GM18907 (cell line): ENCODE results near the gene CLNK.

ENCODE experiments used
- ATAC-seq: cut with Tn5 transposase; IDR thresholded peaks from one replicate; pipeline ENCODE4 v1.9.1; 2021; ENCODE audit warnings: mild to moderate bottlenecking, moderate library complexity; ENCODE audit not compliant: unreplicated experiment

CLNK gene

GRCh38 chr4:10701702-10702460 lies 17.3 kb upstream of the CLNK start:
- no peak for ATAC-seq

- no peak for ATAC-seq
These were observed 16.6 kb upstream of the CLNK start for GRCh38 chr4:10701161-10701560.

- ATAC-seq, result no peak
These were observed 13.6 kb upstream of the CLNK start for GRCh38 chr4:10698172-10698571.

- no peak for ATAC-seq
These were observed 12.5 kb upstream of the CLNK start for GRCh38 chr4:10697086-10697485.

GRCh38 chr4:10696253-10696652 lies 11.7 kb upstream of the CLNK start:
- ATAC-seq, result no peak

- ATAC-seq, result no peak
These were observed 10.3 kb upstream of the CLNK start for GRCh38 chr4:10694828-10695209.

- ATAC-seq, result no peak
These were observed 9.7 kb upstream of the CLNK start for GRCh38 chr4:10694151-10694827.

- ATAC-seq, result no peak
These were observed 7.1 kb upstream of the CLNK start for GRCh38 chr4:10691651-10692050.

- ATAC-seq, result peak; percentile 43
These were observed 5.8 kb upstream of the CLNK start for GRCh38 chr4:10690185-10690907.

GRCh38 chr4:10688846-10689245 lies 4.3 kb upstream of the CLNK start:
- no peak for ATAC-seq

- ATAC-seq, result peak; percentile 44
These were observed 3.5 kb upstream of the CLNK start for GRCh38 chr4:10688022-10688421.

- no peak for ATAC-seq
These were observed 3.0 kb upstream of the CLNK start for GRCh38 chr4:10687526-10687925.

GRCh38 chr4:10682397-10682796 lies 2.2 kb downstream of the CLNK start:
- ATAC-seq, result no peak

- ATAC-seq, result peak; percentile 41
These were observed 6.6 kb downstream of the CLNK start for GRCh38 chr4:10677796-10678497.

GRCh38 chr4:10673817-10674369 lies 10.7 kb downstream of the CLNK start:
- ATAC-seq, result peak; percentile 79

- no peak for ATAC-seq
These were observed 12.2 kb downstream of the CLNK start for GRCh38 chr4:10672379-10672778.

GRCh38 chr4:10671799-10672198 lies 12.8 kb downstream of the CLNK start:
- no peak for ATAC-seq

- ATAC-seq, result peak; percentile 90
These were observed 13.2 kb downstream of the CLNK start for GRCh38 chr4:10671366-10671765.

- ATAC-seq, result no peak
These were observed 14.2 kb downstream of the CLNK start for GRCh38 chr4:10670321-10670720.

- ATAC-seq, result no peak
These were observed 16.8 kb downstream of the CLNK start for GRCh38 chr4:10667701-10668326.
